BJ (cell line): ENCODE data around the gene CHCHD6. TPM values are rescaled to one million over a fixed set of nuclear protein-coding genes. Genes with fewer than 3 reads are reported as not detected.

Experiments
- CTCF ChIA-PET: fragments of 350-600 bp; formaldehyde crosslinking; extraction: SDS; loops from one replicate; lab custom pipeline; 2021; ENCODE audit warnings: antibody characterized with exemption, inconsistent platforms; lab: Yijun Ruan, JAX
- POLR2A ChIA-PET: fragments of 300-600 bp; sonication (Branson Sonifier 250); formaldehyde crosslinking; extraction: SDS; loops from one replicate; lab custom pipeline; 2021; ENCODE audit warnings: antibody characterized with exemption; lab: Charles Lee
- DNase-seq: peaks from one replicate; pipeline ENCODE4 v3.0.0-alpha.2; 2011; ENCODE audit warnings: low read depth
- H3K27me3 ChIP-seq: 2 replicates; pipeline ENCODE4 v1.6.0; 2011; ENCODE audit warnings: low read length; ENCODE audit not compliant: control insufficient read depth, insufficient read depth
- H3K36me3 ChIP-seq: 2 replicates; pipeline ENCODE4 v1.5.1; 2011; ENCODE audit warnings: low read length; ENCODE audit not compliant: control insufficient read depth, insufficient read depth
- H3K4me3 ChIP-seq: 2 replicates; pipeline ENCODE4 v1.5.1; 2011; ENCODE audit warnings: low read depth, mild to moderate bottlenecking, control low read depth, low read length
- CTCF ChIP-seq: IDR thresholded peaks from 2 replicates; pipeline ENCODE4 v1.5.1; 2011; ENCODE audit warnings: low read depth, mild to moderate bottlenecking, control low read depth, inconsistent platforms, low read length, moderate library complexity; ENCODE audit not compliant: insufficient read depth
- polyA plus RNA-seq: library from polyadenylated mRNA; depleted of rRNA; stranded (reverse); fragments of >200 nt; gene quantifications from 2 replicates; pipeline ENCODE4 v1.2.3, GENCODE V29; 2011

CHCHD6 gene
- polyA plus RNA-seq, 1 experiment = 23.7 TPM

GRCh38 chr3:126743781-126744180 is 39.7 kb downstream of the CHCHD6 start:
- no peak for DNase-seq
- ChIA-PET POLR2A (no interaction called here), CTCF (interaction anchor here (1.0 to 1.4 kb wide), 3 partner anchors 8 to 238 kb away, joined by 3 to 7 read pairs (median 4); no protein-coding TSS in a partner anchor)
- H3K27me3 ChIP-seq = no peaks in the 10 kb centered on the region
- TF ChIP-seq CTCF = no peak
- H3K36me3 ChIP-seq = peaks cover 4% of the 10 kb centered on the region
- no peak overlapping the region for H3K4me3 ChIP-seq

- CTCF ChIA-PET = interaction anchor here (1.9 kb wide), 1 partner anchor 67 kb away, joined by 8 read pairs; no protein-coding TSS in a partner anchor
- no peak for TF ChIP-seq CTCF
- no peaks in the 10 kb centered on the region for H3K27me3 ChIP-seq
- no peak overlapping the region for H3K4me3 ChIP-seq
- peaks cover 4% of the 10 kb centered on the region for H3K36me3 ChIP-seq
- POLR2A ChIA-PET = no interaction called here
- no peak for DNase-seq
Measured at GRCh38 chr3:126745760-126746394, 41.8 kb downstream of the CHCHD6 start.

DNA sequence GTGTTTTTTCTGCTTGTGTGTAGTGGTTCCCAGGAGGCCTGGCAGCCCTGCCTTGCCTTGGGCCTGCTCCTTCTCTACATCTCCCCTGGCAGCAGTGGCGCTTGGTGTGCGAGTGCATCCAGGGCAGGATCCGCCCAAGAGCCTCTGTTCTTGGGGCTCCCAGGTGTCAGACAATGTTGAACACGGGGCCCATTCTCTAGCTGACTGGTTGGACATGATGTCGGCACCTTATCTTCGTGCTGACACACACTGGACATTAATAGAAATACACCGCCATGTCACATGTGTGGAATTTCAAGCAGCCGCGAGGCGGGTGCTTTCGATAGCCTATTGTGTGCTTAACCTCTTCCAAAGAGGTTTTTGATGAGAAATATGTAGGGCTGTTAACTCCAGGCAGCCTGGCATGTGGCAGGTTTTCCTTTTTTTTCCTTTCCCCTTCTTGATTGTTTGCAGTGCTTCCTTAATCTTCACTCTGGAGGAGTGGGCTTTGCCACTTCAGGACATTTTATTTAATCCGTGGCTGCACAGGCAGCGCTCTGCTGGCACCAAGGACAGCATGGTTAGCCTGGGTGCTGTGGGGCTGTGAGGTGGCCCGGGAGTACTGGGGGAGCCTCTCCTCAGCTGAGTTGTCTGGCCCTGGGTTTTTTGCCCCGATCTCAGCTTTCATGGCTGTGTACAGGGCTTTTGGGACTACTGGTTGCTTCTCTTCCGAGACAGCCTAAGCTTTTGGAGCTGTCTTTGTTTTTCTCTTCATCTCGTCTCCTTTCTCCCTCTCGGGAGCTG is 42.5 kb downstream of the CHCHD6 start:
- Histone ChIP-seq H3K36me3 (peaks cover 4% of the 10 kb centered on the region), H3K27me3 (no peaks in the 10 kb centered on the region), H3K4me3 (no peak overlapping the region)
- peak; percentile 7 for DNase-seq
- TF ChIP-seq CTCF = peak; percentile 24; the same call in 1 of the 2 replicates
- ChIA-PET CTCF (interaction anchor here (0.8 to 2.5 kb wide), 6 partner anchors 9 to 798 kb away, joined by 3 to 12 read pairs (median 3); partner anchors contain the start of gene PLXNA1), POLR2A (no interaction called here)

GRCh38 chr3:126747768-126748167 is 43.7 kb downstream of the CHCHD6 start:
- no peak for DNase-seq
- ChIA-PET POLR2A (no interaction called here), CTCF (interaction anchor here (0.9 to 2.5 kb wide), 3 partner anchors 11 to 708 kb away, joined by 3 to 12 read pairs (median 7); partner anchors contain the start of gene PLXNA1)
- TF ChIP-seq CTCF = no peak
- no peak overlapping the region for H3K4me3 ChIP-seq
- no peaks in the 10 kb centered on the region for H3K27me3 ChIP-seq
- no peaks in the 10 kb centered on the region for H3K36me3 ChIP-seq
